Panc1 (cell line): ENCODE measurements around the gene TRIM42. TPM values are rescaled to one million over a fixed set of nuclear protein-coding genes. Genes with fewer than 3 reads are reported as not detected.

Experiments
- ATAC-seq: fragments of 200-7000 bp; cut with Tn5 transposase; 2 replicates; pipeline ENCODE4 v1.9.1; 2020; ENCODE audit warnings: mild to moderate bottlenecking, moderate library complexity
- BruUV-seq: library from RNA; stranded (reverse); fragments of 400-500 nt; replicated peaks from 2 replicates; lab custom pipeline; 2021; lab: Mats Ljungman, UMichigan
- CTCF ChIA-PET: fragments of 300-600 bp; sonication (Branson Sonifier 250); formaldehyde crosslinking; loops from one replicate; lab custom pipeline; 2022; ENCODE audit warnings: antibody characterized with exemption; lab: Charles Lee
- POLR2A ChIA-PET: fragments of 300-600 bp; sonication (Branson Sonifier 250); formaldehyde crosslinking; loops from one replicate; lab custom pipeline; 2022; ENCODE audit warnings: antibody characterized with exemption; lab: Charles Lee
- DNase-seq: peaks from one replicate; pipeline ENCODE4 v3.0.0-alpha.2; 2010; ENCODE audit warnings: low read depth, low spot score
- H3K27ac ChIP-seq: 2 replicates; pipeline ENCODE4 v1.5.1; 2011; ENCODE audit warnings: mild to moderate bottlenecking, low read length, inconsistent platforms
- H3K27me3 ChIP-seq: fragments of 200-500 bp; sonication (Bioruptor generic); 2 replicates; pipeline ENCODE4 v1.6.0; 2014; ENCODE audit warnings: low read length, inconsistent platforms; ENCODE audit not compliant: control insufficient read depth, insufficient read depth
- H3K36me3 ChIP-seq: fragments of 200-500 bp; sonication (Bioruptor generic); 2 replicates; pipeline ENCODE4 v1.5.1; 2014; ENCODE audit warnings: inconsistent platforms, mild to moderate bottlenecking, low read length, moderate library complexity; ENCODE audit not compliant: control insufficient read depth, insufficient read depth
- H3K4me1 ChIP-seq: 2 replicates; pipeline ENCODE4 v1.5.1; 2011; ENCODE audit warnings: inconsistent platforms, mild to moderate bottlenecking, low read length, moderate library complexity; ENCODE audit not compliant: control insufficient read depth, insufficient read depth
- H3K4me3 ChIP-seq, 2 experiments: 2 replicates each; pipeline ENCODE4 v1.5.1; 2011 to 2012; ENCODE audit warnings: low read depth in 2 of 2, low read length in 2 of 2, mild to moderate bottlenecking in 2 of 2, inconsistent platforms in 1 of 2, moderate library complexity in 1 of 2
- H3K9me3 ChIP-seq: fragments of 200-500 bp; sonication (Bioruptor generic); 2 replicates; pipeline ENCODE4 v1.5.1; 2014; ENCODE audit warnings: low read depth, mild to moderate bottlenecking, inconsistent platforms, low read length, moderate library complexity; ENCODE audit not compliant: control insufficient read depth, insufficient read depth
- POLR2AphosphoS5 ChIP-seq: IDR thresholded peaks from 2 replicates; pipeline ENCODE4 v1.6.1; 2012; ENCODE audit warnings: mild to moderate bottlenecking, low read depth, low read length, moderate library complexity
- SIN3A ChIP-seq: IDR thresholded peaks from 2 replicates; pipeline ENCODE4 v1.6.1; 2012; ENCODE audit warnings: low read depth, mild to moderate bottlenecking, low read length, moderate library complexity, borderline replicate concordance; ENCODE audit not compliant: insufficient read depth
- TCF7L2 ChIP-seq: IDR thresholded peaks from 2 replicates; pipeline ENCODE4 v1.6.1; 2011; ENCODE audit warnings: mild to moderate bottlenecking, low read depth, low read length, inconsistent platforms
- in situ Hi-C: cut with HindIII; loops from 2 replicates; pipeline ENCODE4 v1.10.0; 2016; ENCODE audit warnings: low sequenced_read_pairs, low pct_unique_long_range_greater_than_20kb
- intact Hi-C: fragments of 100-400 bp; cut with micrococcal nuclease; formaldehyde crosslinking; loops from one replicate; pipeline ENCODE4 v1.10.0; 2022; ENCODE audit not compliant: unreplicated experiment
- total RNA-seq: library from RNA; stranded (reverse); gene quantifications from one replicate; pipeline ENCODE4 v1.2.1, GENCODE V29; 2021; ENCODE audit not compliant: unreplicated experiment
- TF ChIP-seq, protein P1 (sequence below): fragments of 450-650 bp; IDR thresholded peaks from 2 replicates; pipeline ENCODE4 v1.5.1; 2017; ENCODE audit warnings: mild to moderate bottlenecking
- TF ChIP-seq, protein P2 (sequence below), 2 experiments: IDR thresholded peaks; 2 replicates each; pipeline ENCODE4 v1.6.1; 2011 to 2012; ENCODE audit warnings: low read depth in 2 of 2, control low read depth in 1 of 2, low read length in 1 of 2, mild to moderate bottlenecking in 1 of 2, moderate library complexity in 1 of 2; ENCODE audit not compliant: insufficient read depth in 1 of 2

The TRIM42 gene
- total RNA-seq, 1 experiment from 2014 or later = not detected

DNA sequence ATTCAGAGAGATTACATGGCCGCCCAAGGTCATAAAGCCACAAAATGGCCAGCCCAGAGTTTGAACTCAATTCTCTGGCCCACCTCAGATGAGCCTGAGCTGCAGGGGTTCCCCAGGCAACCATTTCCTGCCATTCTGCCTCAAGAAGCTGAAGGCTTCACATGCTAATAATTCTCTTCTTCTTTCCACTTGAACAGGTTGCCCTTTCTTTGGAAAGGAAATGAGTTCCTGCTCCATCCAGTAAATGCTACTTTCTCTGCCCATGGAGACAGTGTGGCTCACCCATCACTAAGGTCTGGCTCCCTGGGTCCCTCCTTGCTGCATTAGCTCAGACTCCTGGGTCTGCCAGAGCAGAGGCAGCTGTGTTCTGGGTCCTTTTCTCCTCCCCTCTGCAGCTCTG, 48.2 kb downstream of the TRIM42 start:
- BruUV-seq = no TSS peak
- Histone ChIP-seq H3K36me3 (no peaks in the 10 kb centered on the region), H3K27ac (no peak overlapping the region), H3K4me3 (no peak overlapping the region), H3K4me1 (no peaks in the 10 kb centered on the region), H3K27me3 (peaks cover 6% of the 10 kb centered on the region; the same call in 1 of the 2 replicates), H3K9me3 (no peaks in the 10 kb centered on the region)
- no peak for ATAC-seq
- intact Hi-C loops (no loop called here), in situ Hi-C loops (no loop called here)
- TF ChIP-seq, protein P1, sequence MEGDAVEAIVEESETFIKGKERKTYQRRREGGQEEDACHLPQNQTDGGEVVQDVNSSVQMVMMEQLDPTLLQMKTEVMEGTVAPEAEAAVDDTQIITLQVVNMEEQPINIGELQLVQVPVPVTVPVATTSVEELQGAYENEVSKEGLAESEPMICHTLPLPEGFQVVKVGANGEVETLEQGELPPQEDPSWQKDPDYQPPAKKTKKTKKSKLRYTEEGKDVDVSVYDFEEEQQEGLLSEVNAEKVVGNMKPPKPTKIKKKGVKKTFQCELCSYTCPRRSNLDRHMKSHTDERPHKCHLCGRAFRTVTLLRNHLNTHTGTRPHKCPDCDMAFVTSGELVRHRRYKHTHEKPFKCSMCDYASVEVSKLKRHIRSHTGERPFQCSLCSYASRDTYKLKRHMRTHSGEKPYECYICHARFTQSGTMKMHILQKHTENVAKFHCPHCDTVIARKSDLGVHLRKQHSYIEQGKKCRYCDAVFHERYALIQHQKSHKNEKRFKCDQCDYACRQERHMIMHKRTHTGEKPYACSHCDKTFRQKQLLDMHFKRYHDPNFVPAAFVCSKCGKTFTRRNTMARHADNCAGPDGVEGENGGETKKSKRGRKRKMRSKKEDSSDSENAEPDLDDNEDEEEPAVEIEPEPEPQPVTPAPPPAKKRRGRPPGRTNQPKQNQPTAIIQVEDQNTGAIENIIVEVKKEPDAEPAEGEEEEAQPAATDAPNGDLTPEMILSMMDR = no peak
- TF ChIP-seq, protein P2, sequence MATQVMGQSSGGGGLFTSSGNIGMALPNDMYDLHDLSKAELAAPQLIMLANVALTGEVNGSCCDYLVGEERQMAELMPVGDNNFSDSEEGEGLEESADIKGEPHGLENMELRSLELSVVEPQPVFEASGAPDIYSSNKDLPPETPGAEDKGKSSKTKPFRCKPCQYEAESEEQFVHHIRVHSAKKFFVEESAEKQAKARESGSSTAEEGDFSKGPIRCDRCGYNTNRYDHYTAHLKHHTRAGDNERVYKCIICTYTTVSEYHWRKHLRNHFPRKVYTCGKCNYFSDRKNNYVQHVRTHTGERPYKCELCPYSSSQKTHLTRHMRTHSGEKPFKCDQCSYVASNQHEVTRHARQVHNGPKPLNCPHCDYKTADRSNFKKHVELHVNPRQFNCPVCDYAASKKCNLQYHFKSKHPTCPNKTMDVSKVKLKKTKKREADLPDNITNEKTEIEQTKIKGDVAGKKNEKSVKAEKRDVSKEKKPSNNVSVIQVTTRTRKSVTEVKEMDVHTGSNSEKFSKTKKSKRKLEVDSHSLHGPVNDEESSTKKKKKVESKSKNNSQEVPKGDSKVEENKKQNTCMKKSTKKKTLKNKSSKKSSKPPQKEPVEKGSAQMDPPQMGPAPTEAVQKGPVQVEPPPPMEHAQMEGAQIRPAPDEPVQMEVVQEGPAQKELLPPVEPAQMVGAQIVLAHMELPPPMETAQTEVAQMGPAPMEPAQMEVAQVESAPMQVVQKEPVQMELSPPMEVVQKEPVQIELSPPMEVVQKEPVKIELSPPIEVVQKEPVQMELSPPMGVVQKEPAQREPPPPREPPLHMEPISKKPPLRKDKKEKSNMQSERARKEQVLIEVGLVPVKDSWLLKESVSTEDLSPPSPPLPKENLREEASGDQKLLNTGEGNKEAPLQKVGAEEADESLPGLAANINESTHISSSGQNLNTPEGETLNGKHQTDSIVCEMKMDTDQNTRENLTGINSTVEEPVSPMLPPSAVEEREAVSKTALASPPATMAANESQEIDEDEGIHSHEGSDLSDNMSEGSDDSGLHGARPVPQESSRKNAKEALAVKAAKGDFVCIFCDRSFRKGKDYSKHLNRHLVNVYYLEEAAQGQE (IDR thresholded peaks at IDR 0.05; ENCODE audit: insufficient read depth in 1 of 2, low read depth in 2 of 2, low read length in 1 of 2) = no peak
- POLR2A ChIA-PET = no interaction called here
- CTCF ChIA-PET = no interaction called here
- no peak for DNase-seq

DNA sequence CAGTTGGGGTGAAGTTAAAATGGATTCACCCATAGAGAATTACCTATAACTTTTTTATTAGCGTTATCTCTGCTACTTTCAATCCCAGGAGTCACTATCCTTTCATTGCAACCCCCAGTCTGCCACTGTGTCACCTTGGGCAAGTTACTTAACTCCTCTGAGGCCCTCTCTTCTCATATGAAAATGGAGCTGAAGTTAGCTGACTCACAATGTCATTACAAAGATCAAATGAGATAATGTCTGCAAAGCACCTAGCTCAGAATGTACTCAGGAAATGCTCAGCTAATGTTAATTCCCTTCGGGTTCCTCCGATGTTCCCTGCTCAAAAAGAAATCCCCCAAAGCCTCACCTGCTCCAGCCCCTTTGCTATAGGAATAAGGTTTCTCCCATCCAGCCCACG, 50.0 kb downstream of the TRIM42 start:
- H3K36me3 ChIP-seq = no peaks in the 10 kb centered on the region
- no peak overlapping the region for H3K27ac ChIP-seq
- intact Hi-C loops (no loop called here), in situ Hi-C loops (no loop called here)
- ChIA-PET POLR2A (no interaction called here), CTCF (interaction anchor here (0.5 kb wide), 1 partner anchor 749 kb away, joined by 3 read pairs; no protein-coding TSS in a partner anchor)
- TF ChIP-seq TCF7L2 (no peak), POLR2AphosphoS5 (no peak), SIN3A (no peak)
- TF ChIP-seq, protein P1 = no peak
- TF ChIP-seq, protein P2 (IDR thresholded peaks at IDR 0.05; ENCODE audit: insufficient read depth in 1 of 2, low read depth in 2 of 2, low read length in 1 of 2) = no peak
- no peaks in the 10 kb centered on the region for H3K9me3 ChIP-seq
- H3K4me3 ChIP-seq = no peak overlapping the region
- DNase-seq = no peak
- BruUV-seq = no TSS peak
- no peaks in the 10 kb centered on the region for H3K4me1 ChIP-seq
- peaks cover 10% of the 10 kb centered on the region for H3K27me3 ChIP-seq
- ATAC-seq = no peak
